Measurements from ENCODE around the gene TCFL5. TPM values are rescaled to one million over a fixed set of nuclear protein-coding genes. Genes with fewer than 3 reads are reported as not detected.

Gene TCFL5
- total and polyA plus RNA-seq, 12 donors = 2.5 to 8.3 (median 6.4) TPM

DNA sequence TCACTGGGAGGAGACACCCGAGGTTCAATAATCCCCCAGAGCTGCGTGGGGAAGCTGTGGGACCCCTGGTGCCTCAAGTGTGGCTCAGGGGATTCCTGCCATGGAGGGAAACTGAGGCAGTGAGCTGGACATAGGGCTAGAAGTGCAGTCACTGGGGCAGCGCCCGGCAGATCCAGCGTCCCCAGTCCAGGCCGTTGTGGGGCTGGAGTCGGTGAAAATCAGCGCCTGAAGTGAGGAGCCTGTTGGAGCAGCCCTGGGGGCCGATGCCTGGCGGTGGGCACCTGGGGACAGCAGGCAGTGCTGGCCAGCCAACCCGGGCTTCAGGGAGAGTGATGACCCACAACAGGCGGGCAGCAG lies 46.9 kb downstream of the TCFL5 start:
- Histone ChIP-seq H3K9me3 (no peaks in the 10 kb centered on the region), H3K4me3 (no peak overlapping the region), H3K4me1 (peaks cover 19 to 49% (median 37%) of the 10 kb centered on the region in 9 donors), H3K27ac (no peak overlapping the region), H3K36me3 (peaks cover 4 to 47% (median 27%) of the 10 kb centered on the region in 9 donors), H3K27me3 (peaks cover 20 to 55% (median 37%) of the 10 kb centered on the region in 7 donors)
- ATAC-seq = no peak
- DNase-seq = no peak
- TF ChIP-seq, protein P1, sequence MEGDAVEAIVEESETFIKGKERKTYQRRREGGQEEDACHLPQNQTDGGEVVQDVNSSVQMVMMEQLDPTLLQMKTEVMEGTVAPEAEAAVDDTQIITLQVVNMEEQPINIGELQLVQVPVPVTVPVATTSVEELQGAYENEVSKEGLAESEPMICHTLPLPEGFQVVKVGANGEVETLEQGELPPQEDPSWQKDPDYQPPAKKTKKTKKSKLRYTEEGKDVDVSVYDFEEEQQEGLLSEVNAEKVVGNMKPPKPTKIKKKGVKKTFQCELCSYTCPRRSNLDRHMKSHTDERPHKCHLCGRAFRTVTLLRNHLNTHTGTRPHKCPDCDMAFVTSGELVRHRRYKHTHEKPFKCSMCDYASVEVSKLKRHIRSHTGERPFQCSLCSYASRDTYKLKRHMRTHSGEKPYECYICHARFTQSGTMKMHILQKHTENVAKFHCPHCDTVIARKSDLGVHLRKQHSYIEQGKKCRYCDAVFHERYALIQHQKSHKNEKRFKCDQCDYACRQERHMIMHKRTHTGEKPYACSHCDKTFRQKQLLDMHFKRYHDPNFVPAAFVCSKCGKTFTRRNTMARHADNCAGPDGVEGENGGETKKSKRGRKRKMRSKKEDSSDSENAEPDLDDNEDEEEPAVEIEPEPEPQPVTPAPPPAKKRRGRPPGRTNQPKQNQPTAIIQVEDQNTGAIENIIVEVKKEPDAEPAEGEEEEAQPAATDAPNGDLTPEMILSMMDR (IDR thresholded peaks at IDR 0.05) = no peak
- intact Hi-C loops (cut with DNase I) = no loop called here
- 68 to 80% methylated on average over 12 of the region's 12 CpGs for WGBS, 2 donors

- 81% methylated on average over 13 of the region's 13 CpGs for WGBS, 2 donors
- DNase-seq = no peak
- no peaks in the 10 kb centered on the region for H3K9me3 ChIP-seq
- no peak for ATAC-seq
- intact Hi-C loops (cut with DNase I) = no loop called here
- H3K27me3 ChIP-seq = peaks cover 20 to 52% (median 37%) of the 10 kb centered on the region in 7 donors
- H3K27ac ChIP-seq = no peak overlapping the region
- H3K4me3 ChIP-seq = no peak overlapping the region
- peaks cover 14 to 45% (median 32%) of the 10 kb centered on the region in 9 donors for H3K4me1 ChIP-seq
- TF ChIP-seq, protein P1 (IDR thresholded peaks at IDR 0.05) = no peak
- H3K36me3 ChIP-seq = peaks cover 4 to 52% (median 31%) of the 10 kb centered on the region in 9 donors
Observed at GRCh38 chr20:62814060-62814708, 47.4 kb downstream of the TCFL5 start.

DNA sequence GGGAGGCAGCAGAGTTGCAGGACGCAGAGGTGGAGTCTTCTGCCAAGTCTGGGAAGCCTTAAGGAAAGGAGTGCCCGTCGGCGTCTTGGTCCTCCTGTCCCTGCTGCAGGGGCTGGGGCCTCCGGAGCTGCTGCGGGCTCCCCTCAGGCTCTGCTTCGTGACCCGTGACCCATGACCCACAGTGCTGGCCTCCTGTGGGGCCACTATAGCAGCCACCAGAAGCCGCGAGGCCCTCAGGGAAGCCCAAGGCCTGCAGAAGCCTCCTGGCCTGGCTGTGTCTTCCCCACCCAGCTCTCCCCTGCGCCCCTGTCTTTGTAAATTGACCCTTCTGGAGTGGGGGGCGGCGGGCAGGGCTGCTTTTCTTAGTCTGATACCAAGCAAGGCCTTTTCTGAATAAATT lies 48.0 kb downstream of the TCFL5 start:
- Histone ChIP-seq H3K27me3 (peaks cover 20 to 46% (median 37%) of the 10 kb centered on the region in 7 donors), H3K27ac (no peak overlapping the region), H3K4me3 (no peak overlapping the region), H3K4me1 (peaks cover 10 to 41% (median 26%) of the 10 kb centered on the region in 9 donors), H3K9me3 (no peaks in the 10 kb centered on the region), H3K36me3 (peaks cover 4 to 58% (median 36%) of the 10 kb centered on the region in 9 donors)
- TF ChIP-seq, protein P1 (IDR thresholded peaks at IDR 0.05) = no peak
- intact Hi-C loops (cut with DNase I) = no loop called here
- 85 to 87% methylated on average over 13 of the region's 13 CpGs for WGBS, 2 donors
- DNase-seq = no peak
- no peak for ATAC-seq

DNA sequence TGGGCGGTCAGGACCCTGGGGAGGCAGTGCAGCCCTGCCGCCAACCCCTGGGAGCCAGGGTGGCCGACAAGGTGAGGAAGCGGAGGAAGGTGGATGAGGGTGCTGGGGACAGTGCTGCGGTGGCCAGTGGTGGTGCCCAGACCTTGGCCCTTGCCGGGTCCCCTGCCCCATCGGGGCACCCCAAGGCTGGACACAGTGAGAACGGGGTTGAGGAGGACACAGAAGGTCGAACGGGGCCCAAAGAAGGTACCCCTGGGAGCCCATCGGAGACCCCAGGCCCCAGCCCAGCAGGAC lies 48.8 kb downstream of the TCFL5 start:
- Histone ChIP-seq H3K27me3 (peaks cover 20 to 39% (median 29%) of the 10 kb centered on the region in 7 donors), H3K27ac (no peak overlapping the region), H3K9me3 (no peaks in the 10 kb centered on the region), H3K36me3 (peaks cover 4 to 65% (median 42%) of the 10 kb centered on the region in 9 donors), H3K4me1 (peaks cover 7 to 40% (median 26%) of the 10 kb centered on the region in 9 donors), H3K4me3 (no peak overlapping the region)
- WGBS, 2 donors = 93% methylated on average over 11 of the region's 11 CpGs
- intact Hi-C loops (cut with DNase I) = no loop called here
- DNase-seq (no peak), ATAC-seq (no peak)
- TF ChIP-seq, protein P1 (IDR thresholded peaks at IDR 0.05) = no peak

Measured in heart right ventricle (tissue), 16 donors.